Suprapubic skin (tissue), 4 donors: ENCODE measurements around the gene RGS16. TPM values are rescaled to one million over a fixed set of nuclear protein-coding genes. Genes with fewer than 3 reads are reported as not detected.

Experiments
- DNase-seq, 2 donors: peaks; one replicate each; pipeline ENCODE4 v3.0.0-alpha.2; 2019; ENCODE audit warnings: low spot score in 2 of 2
- H3K27ac ChIP-seq: fragments of 200-600 bp; sonication (generic); one replicate; pipeline ENCODE4 v1.5.1; 2019
- H3K27me3 ChIP-seq: fragments of 200-600 bp; sonication (generic); one replicate; pipeline ENCODE4 v1.5.1; 2019
- H3K36me3 ChIP-seq: fragments of 200-600 bp; sonication (generic); one replicate; pipeline ENCODE4 v1.5.1; 2019
- H3K4me1 ChIP-seq: fragments of 200-600 bp; sonication (generic); one replicate; pipeline ENCODE4 v1.5.1; 2019
- H3K4me3 ChIP-seq: fragments of 200-600 bp; sonication (generic); one replicate; pipeline ENCODE4 v1.5.1; 2019; ENCODE audit warnings: mild to moderate bottlenecking
- H3K9me3 ChIP-seq: fragments of 200-600 bp; sonication (generic); one replicate; pipeline ENCODE4 v1.5.1; 2019
- CTCF ChIP-seq, 2 donors: fragments of 200-600 bp in 1 of 2; fragments of 450-650 bp in 1 of 2; sonication (generic) in 1 of 2; IDR thresholded peaks; one replicate each; pipeline ENCODE4 v1.5.1; 2016 to 2019; ENCODE audit warnings: antibody characterized with exemption in 2 of 2, mild to moderate bottlenecking in 1 of 2, moderate library complexity in 1 of 2
- EP300 ChIP-seq: sonication (generic); formaldehyde crosslinking; IDR thresholded peaks from one replicate; pipeline ENCODE4 v1.6.1; 2017; ENCODE audit warnings: antibody characterized with exemption
- POLR2A ChIP-seq, 2 donors: fragments of 450-650 bp; IDR thresholded peaks; one replicate each; pipeline ENCODE4 v1.6.1; 2017; ENCODE audit warnings: antibody characterized with exemption in 2 of 2, mild to moderate bottlenecking in 2 of 2, moderate library complexity in 2 of 2
- POLR2AphosphoS5 ChIP-seq, 3 donors: sonication (generic); formaldehyde crosslinking; IDR thresholded peaks; one replicate each; pipeline ENCODE4 v1.6.1; 2017; ENCODE audit warnings: antibody characterized with exemption in 3 of 3
- WGBS: methylation state at CpG from one replicate; pipeline ENCODE4 v1.1.5; 2018; 5-methylcytosine and 5-hydroxymethylcytosine counted together
- total RNA-seq, 4 donors: library from RNA; depleted of rRNA; stranded (reverse); fragments of >200 nt; gene quantifications; one replicate each; pipeline ENCODE4 v1.1.0, GENCODE V29; 2016

Gene RGS16
- total RNA-seq, 4 donors from 2014 or later, result 0.40 to 3.6 (median 1.8) TPM

GRCh38 chr1:182608845-182609610 lies 4.8 kb upstream of the RGS16 start:
- Histone ChIP-seq H3K9me3 (no peaks in the 10 kb centered on the region), H3K27ac (no peak overlapping the region), H3K4me3 (no peak overlapping the region), H3K36me3 (no peaks in the 10 kb centered on the region), H3K27me3 (no peaks in the 10 kb centered on the region), H3K4me1 (peaks cover 11% of the 10 kb centered on the region)
- no peak for DNase-seq
- 87% methylated on average over 9 of the region's 9 CpGs for WGBS
- no peak for TF ChIP-seq POLR2AphosphoS5 (IDR thresholded peaks at IDR 0.05)
- no peak for TF ChIP-seq POLR2A (IDR thresholded peaks at IDR 0.05)
- no peak for TF ChIP-seq CTCF (IDR thresholded peaks at IDR 0.05)
- no peak for TF ChIP-seq EP300

- TF ChIP-seq POLR2A (IDR thresholded peaks at IDR 0.05) (no peak), EP300 (no peak), POLR2AphosphoS5 (IDR thresholded peaks at IDR 0.05) (no peak), CTCF (IDR thresholded peaks at IDR 0.05) (no peak)
- 100% methylated on average over 1 of the region's 2 CpGs for WGBS
- H3K9me3 ChIP-seq, result no peaks in the 10 kb centered on the region
- peaks cover 17% of the 10 kb centered on the region for H3K4me1 ChIP-seq
- no peaks in the 10 kb centered on the region for H3K27me3 ChIP-seq
- no peak overlapping the region for H3K27ac ChIP-seq
- no peaks in the 10 kb centered on the region for H3K36me3 ChIP-seq
- DNase-seq, result no peak
- H3K4me3 ChIP-seq, result no peak overlapping the region
These were observed 4.0 kb upstream of the RGS16 start for GRCh38 chr1:182608236-182608635.

GRCh38 chr1:182607566-182607965 lies 3.4 kb upstream of the RGS16 start:
- Histone ChIP-seq H3K36me3 (no peaks in the 10 kb centered on the region), H3K4me1 (peaks cover 23% of the 10 kb centered on the region), H3K27me3 (no peaks in the 10 kb centered on the region), H3K9me3 (no peaks in the 10 kb centered on the region), H3K4me3 (no peak overlapping the region), H3K27ac (no peak overlapping the region)
- TF ChIP-seq POLR2A (IDR thresholded peaks at IDR 0.05) (no peak), CTCF (IDR thresholded peaks at IDR 0.05) (no peak)
- 81% methylated on average over 1 of the region's 1 CpG for WGBS
- no peak for DNase-seq

GRCh38 chr1:182603646-182604174 lies 479 bp downstream of the RGS16 start:
- no peaks in the 10 kb centered on the region for H3K27me3 ChIP-seq
- DNase-seq, result peak in 1 of 2 donors; percentile 71
- peaks cover 38% of the 10 kb centered on the region for H3K4me1 ChIP-seq
- H3K27ac ChIP-seq, result peak overlapping the region; percentile 39
- peaks cover 8% of the 10 kb centered on the region for H3K36me3 ChIP-seq
- peak overlapping the region; percentile 47 for H3K4me3 ChIP-seq
- no peaks in the 10 kb centered on the region for H3K9me3 ChIP-seq
- 3% methylated on average over 6 of the region's 12 CpGs for WGBS
- TF ChIP-seq EP300, result no peak
- TF ChIP-seq POLR2AphosphoS5 (IDR thresholded peaks at IDR 0.05), result no peak
- no peak for TF ChIP-seq CTCF (IDR thresholded peaks at IDR 0.05)
- TF ChIP-seq POLR2A (IDR thresholded peaks at IDR 0.05), result no peak

- 39% methylated on average over 10 of the region's 10 CpGs for whole genome bisulfite sequencing
- H3K4me1 ChIP-seq, result peaks cover 38% of the 10 kb centered on the region
These were observed 1.1 kb downstream of the RGS16 start for GRCh38 chr1:182602935-182603645.

More at GRCh38 chr1:182602935-182603645, 1.1 kb downstream of the RGS16 start:
- TF ChIP-seq POLR2AphosphoS5 (IDR thresholded peaks at IDR 0.05) (no peak), POLR2A (IDR thresholded peaks at IDR 0.05) (no peak), EP300 (no peak), CTCF (IDR thresholded peaks at IDR 0.05) (no peak)
- DNase-seq, result no peak
- H3K4me3 ChIP-seq, result peak overlapping the region; percentile 47
- H3K36me3 ChIP-seq, result peaks cover 8% of the 10 kb centered on the region
- H3K9me3 ChIP-seq, result no peaks in the 10 kb centered on the region
- no peaks in the 10 kb centered on the region for H3K27me3 ChIP-seq
- peak overlapping the region; percentile 39 for H3K27ac ChIP-seq
